MCF 10A (cell line): ENCODE results near the gene SPATA6L. TPM values are rescaled to one million over a fixed set of nuclear protein-coding genes. Genes with fewer than 3 reads are reported as not detected.

Source experiments
- BruUV-seq: library from RNA; stranded (reverse); fragments of 400-500 nt; replicated peaks from 2 replicates; lab custom pipeline; 2021; lab: Mats Ljungman, UMichigan
- CTCF ChIA-PET: fragments of 300-600 bp; sonication (Branson Sonifier 250); formaldehyde crosslinking; extraction: SDS; loops from one replicate; lab custom pipeline; 2021; ENCODE audit warnings: antibody characterized with exemption, inconsistent platforms; lab: Yijun Ruan, JAX
- POLR2A ChIA-PET: fragments of 300-600, 350-650 bp; sonication (Branson Sonifier 250); formaldehyde crosslinking; extraction: SDS; loops from one replicate; lab custom pipeline; 2020; ENCODE audit warnings: antibody characterized with exemption, inconsistent platforms; lab: Yijun Ruan, JAX
- DNase-seq: peaks from one replicate; pipeline ENCODE4 v3.0.0-alpha.2; 2018; ENCODE audit not compliant: unreplicated experiment
- H3K27ac Mint-ChIP-seq: one replicate; pipeline ENCODE4 v1.8.0; 2022; ENCODE audit warnings: mild to moderate bottlenecking, low read depth, mixed read lengths; ENCODE audit not compliant: unreplicated experiment
- H3K27me3 Mint-ChIP-seq: one replicate; pipeline ENCODE4 v1.8.0; 2022; ENCODE audit warnings: mixed read lengths; ENCODE audit not compliant: insufficient read depth, unreplicated experiment
- H3K36me3 Mint-ChIP-seq: one replicate; pipeline ENCODE4 v1.8.0; 2022; ENCODE audit warnings: mild to moderate bottlenecking, moderate library complexity, mixed read lengths; ENCODE audit not compliant: insufficient read depth, unreplicated experiment
- H3K4me1 Mint-ChIP-seq: one replicate; pipeline ENCODE4 v1.8.0; 2022; ENCODE audit warnings: mixed read lengths; ENCODE audit not compliant: insufficient read depth, unreplicated experiment
- H3K4me3 Mint-ChIP-seq: one replicate; pipeline ENCODE4 v1.8.0; 2022; ENCODE audit warnings: mild to moderate bottlenecking, moderate library complexity, mixed read lengths; ENCODE audit not compliant: unreplicated experiment
- H3K9me3 Mint-ChIP-seq: one replicate; pipeline ENCODE4 v1.8.0; 2022; ENCODE audit warnings: mixed read lengths; ENCODE audit not compliant: unreplicated experiment
- intact Hi-C: fragments of 100-400 bp; cut with micrococcal nuclease; formaldehyde crosslinking; loops from 2 replicates; pipeline ENCODE4 v1.14.1; 2022
- total RNA-seq: library from RNA; stranded (reverse); gene quantifications from 2 replicates; pipeline ENCODE4 v1.2.3, GENCODE V29; 2022
- TF ChIP-seq, protein P1 (sequence below): fragments of 200-600 bp; IDR thresholded peaks from one replicate; pipeline ENCODE4 v1.8.0; 2022; ENCODE audit warnings: antibody characterized with exemption, mild to moderate bottlenecking; ENCODE audit not compliant: unreplicated experiment

The SPATA6L gene
- total RNA-seq, 1 experiment from 2014 or later, result 5.5 TPM

DNA sequence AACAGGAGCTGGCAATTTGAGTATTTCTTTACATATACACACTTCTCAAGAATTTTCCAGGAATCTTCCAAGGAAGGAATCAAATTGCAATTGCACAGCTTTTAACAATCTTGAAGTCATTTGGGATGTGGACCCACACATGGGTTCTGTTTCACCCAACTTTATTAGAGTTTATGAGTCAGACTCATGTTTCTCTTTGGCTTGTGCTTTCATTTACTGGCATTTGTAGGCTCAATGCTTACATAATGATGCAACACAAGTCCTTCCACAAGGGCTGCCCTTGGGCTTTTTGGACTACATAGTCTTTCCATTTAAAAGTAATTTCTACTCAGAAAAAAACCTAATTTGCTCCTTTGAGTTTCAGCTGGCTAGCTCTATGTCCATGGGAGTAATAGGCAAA is 8.5 kb upstream of the SPATA6L start:
- peak; percentile 83 for DNase-seq
- TF ChIP-seq, protein P1, sequence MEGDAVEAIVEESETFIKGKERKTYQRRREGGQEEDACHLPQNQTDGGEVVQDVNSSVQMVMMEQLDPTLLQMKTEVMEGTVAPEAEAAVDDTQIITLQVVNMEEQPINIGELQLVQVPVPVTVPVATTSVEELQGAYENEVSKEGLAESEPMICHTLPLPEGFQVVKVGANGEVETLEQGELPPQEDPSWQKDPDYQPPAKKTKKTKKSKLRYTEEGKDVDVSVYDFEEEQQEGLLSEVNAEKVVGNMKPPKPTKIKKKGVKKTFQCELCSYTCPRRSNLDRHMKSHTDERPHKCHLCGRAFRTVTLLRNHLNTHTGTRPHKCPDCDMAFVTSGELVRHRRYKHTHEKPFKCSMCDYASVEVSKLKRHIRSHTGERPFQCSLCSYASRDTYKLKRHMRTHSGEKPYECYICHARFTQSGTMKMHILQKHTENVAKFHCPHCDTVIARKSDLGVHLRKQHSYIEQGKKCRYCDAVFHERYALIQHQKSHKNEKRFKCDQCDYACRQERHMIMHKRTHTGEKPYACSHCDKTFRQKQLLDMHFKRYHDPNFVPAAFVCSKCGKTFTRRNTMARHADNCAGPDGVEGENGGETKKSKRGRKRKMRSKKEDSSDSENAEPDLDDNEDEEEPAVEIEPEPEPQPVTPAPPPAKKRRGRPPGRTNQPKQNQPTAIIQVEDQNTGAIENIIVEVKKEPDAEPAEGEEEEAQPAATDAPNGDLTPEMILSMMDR, result no peak
- intact Hi-C loops, result no loop called here
- Mint-ChIP-seq H3K4me1 (peaks cover 14% of the 10 kb centered on the region), H3K4me3 (no peak overlapping the region), H3K27me3 (no peaks in the 10 kb centered on the region), H3K9me3 (peaks cover 6% of the 10 kb centered on the region), H3K36me3 (peaks cover 6% of the 10 kb centered on the region), H3K27ac (peak overlapping the region; percentile 57)
- ChIA-PET CTCF (interaction anchor here (1.1 to 1.8 kb wide), 5 partner anchors 9 to 292 kb away, joined by 3 to 9 read pairs (median 8); partner anchors contain the start of genes PLPP6 and SPATA6L), POLR2A (interaction anchor here (0.6 to 2.7 kb wide), 12 partner anchors 9 to 372 kb away, joined by 3 to 27 read pairs (median 4); partner anchors contain the start of genes AK3, JAK2, PLPP6 and RCL1)
- no TSS peak for BruUV-seq

GRCh38 chr9:4671737-4672136 is 5.5 kb upstream of the SPATA6L start:
- intact Hi-C loops, result no loop called here
- CTCF ChIA-PET, result interaction anchor here (1.1 kb wide), 1 partner anchor 10 kb away, joined by 3 read pairs; the partner anchor contains the start of gene PLPP6
- Mint-ChIP-seq H3K27me3 (no peaks in the 10 kb centered on the region), H3K36me3 (peaks cover 6% of the 10 kb centered on the region), H3K4me3 (no peak overlapping the region), H3K4me1 (peaks cover 14% of the 10 kb centered on the region), H3K27ac (no peak overlapping the region), H3K9me3 (peaks cover 6% of the 10 kb centered on the region)
- POLR2A ChIA-PET, result interaction anchor here (0.5 to 1.0 kb wide), 2 partner anchors 9 to 53 kb away, joined by 3 read pairs; no protein-coding TSS in a partner anchor
- TF ChIP-seq, protein P1, result no peak
- no TSS peak for BruUV-seq
- no peak for DNase-seq

GRCh38 chr9:4670591-4670990 is 4.3 kb upstream of the SPATA6L start:
- ChIA-PET CTCF (interaction anchor here (0.5 to 1.1 kb wide), 3 partner anchors 9 to 286 kb away, joined by 3 to 5 read pairs (median 3); partner anchors contain the start of gene PLPP6), POLR2A (interaction anchor here (1.1 kb wide), 1 partner anchor 9 kb away, joined by 3 read pairs; the partner anchor contains the start of gene CDC37L1)
- Mint-ChIP-seq H3K27me3 (no peaks in the 10 kb centered on the region), H3K36me3 (peaks cover 2% of the 10 kb centered on the region), H3K27ac (no peak overlapping the region), H3K4me3 (no peak overlapping the region), H3K9me3 (peaks cover 2% of the 10 kb centered on the region), H3K4me1 (peaks cover 20% of the 10 kb centered on the region)
- TF ChIP-seq, protein P1, result no peak
- BruUV-seq, result no TSS peak
- DNase-seq, result no peak
- intact Hi-C loops, result no loop called here

- Mint-ChIP-seq H3K36me3 (no peaks in the 10 kb centered on the region), H3K9me3 (no peaks in the 10 kb centered on the region), H3K4me3 (no peak overlapping the region), H3K27me3 (no peaks in the 10 kb centered on the region), H3K4me1 (peaks cover 20% of the 10 kb centered on the region), H3K27ac (no peak overlapping the region)
- CTCF ChIA-PET, result interaction anchor here (0.5 to 0.8 kb wide), 2 partner anchors 89 to 285 kb away, joined by 3 to 5 read pairs; no protein-coding TSS in a partner anchor
- DNase-seq, result no peak
- TF ChIP-seq, protein P1, result no peak
- POLR2A ChIA-PET, result interaction anchor here (1.1 kb wide), 1 partner anchor 9 kb away, joined by 3 read pairs; the partner anchor contains the start of gene CDC37L1
- intact Hi-C loops, result loop anchor here (10.0 kb wide), 1 partner anchor 285 kb away; no protein-coding TSS in a partner anchor
- BruUV-seq, result no TSS peak
Measured at GRCh38 chr9:4669890-4670289, 3.6 kb upstream of the SPATA6L start.
